HS-27A (cell line): ENCODE measurements around the gene CCDC92B.

Experiments used
- DNase-seq: peaks from one replicate; pipeline ENCODE4 v3.0.0-alpha.2; 2012; ENCODE audit warnings: low read depth, missing footprints

The CCDC92B gene

GRCh38 chr17:2778489-2778888 is 29.0 kb upstream of the CCDC92B start:
- DNase-seq, result no peak

- no peak for DNase-seq
These were observed 27.9 kb upstream of the CCDC92B start for GRCh38 chr17:2777242-2777867.

GRCh38 chr17:2776589-2777241 is 27.3 kb upstream of the CCDC92B start:
- no peak for DNase-seq

- DNase-seq, result no peak
These were observed 25.8 kb upstream of the CCDC92B start for GRCh38 chr17:2775206-2775605.

GRCh38 chr17:2770129-2770528 is 20.7 kb upstream of the CCDC92B start:
- DNase-seq, result no peak

- DNase-seq, result no peak
These were observed 9.4 kb upstream of the CCDC92B start for GRCh38 chr17:2758870-2759269.

GRCh38 chr17:2755891-2756724 is 6.7 kb upstream of the CCDC92B start:
- DNase-seq, result no peak

- DNase-seq, result no peak
These were observed 2.0 kb upstream of the CCDC92B start for GRCh38 chr17:2751491-2751890.

GRCh38 chr17:2750721-2751120 is 1.3 kb upstream of the CCDC92B start:
- DNase-seq, result no peak

- no peak for DNase-seq
These were observed 331 bp upstream of the CCDC92B start for GRCh38 chr17:2749784-2750181.

GRCh38 chr17:2745317-2746037 is 4.0 kb downstream of the CCDC92B start:
- no peak for DNase-seq

- no peak for DNase-seq
These were observed 11.8 kb downstream of the CCDC92B start for GRCh38 chr17:2737693-2738092.

- DNase-seq, result no peak
These were observed 12.5 kb downstream of the CCDC92B start for GRCh38 chr17:2736956-2737355.

- no peak for DNase-seq
These were observed 13.6 kb downstream of the CCDC92B start for GRCh38 chr17:2735896-2736295.

- DNase-seq, result no peak
These were observed 14.5 kb downstream of the CCDC92B start for GRCh38 chr17:2734939-2735338.

- DNase-seq, result no peak
These were observed 17.6 kb downstream of the CCDC92B start for GRCh38 chr17:2731807-2732206.

- DNase-seq, result no peak
These were observed 18.6 kb downstream of the CCDC92B start for GRCh38 chr17:2730764-2731353.

GRCh38 chr17:2724784-2725164 is 24.7 kb downstream of the CCDC92B start:
- DNase-seq, result no peak

- DNase-seq, result no peak
These were observed 25.3 kb downstream of the CCDC92B start for GRCh38 chr17:2723997-2724783.

- DNase-seq, result no peak
These were observed 25.9 kb downstream of the CCDC92B start for GRCh38 chr17:2723505-2723996.

GRCh38 chr17:2722611-2723010 is 26.8 kb downstream of the CCDC92B start:
- DNase-seq, result no peak
